Measurements from ENCODE around the gene SIT1. TPM values are rescaled to one million over a fixed set of nuclear protein-coding genes. Genes with fewer than 3 reads are reported as not detected.
A peak's percentile ranks its signal among the peaks of the same experiment; 100 is the strongest.

The SIT1 gene
- total RNA-seq, 2 donors from 2014 or later, result 0.68 TPM; not detected in 1

- DNase-seq (ENCODE audit: low spot score) (no peak), ATAC-seq (ENCODE audit: insufficient number of reproducible peaks, low FRiP score, low read depth) (peak; percentile 54)
- H3K4me1 ChIP-seq (ENCODE audit: control insufficient read depth in 1 of 2, low read depth in 2 of 2), result peaks cover 24 to 48% of the 10 kb centered on the region in 2 donors
- H3K9me3 ChIP-seq, result no peaks in the 10 kb centered on the region
- H3K27me3 ChIP-seq (replicated peaks; ENCODE audit: insufficient read depth), result no peaks in the 10 kb centered on the region
- peaks cover 13% of the 10 kb centered on the region for H3K36me3 ChIP-seq
- TF ChIP-seq CTCF (IDR thresholded peaks at IDR 0.05), result no peak
- peak overlapping the region; percentile 88 to 89 for H3K27ac ChIP-seq
- peak overlapping the region; percentile 90 for H3K4me3 ChIP-seq
These were observed 47.2 kb downstream of the SIT1 start for GRCh38 chr9:35603506-35603985.

GRCh38 chr9:35599763-35600604 lies 50.7 kb downstream of the SIT1 start:
- TF ChIP-seq CTCF (IDR thresholded peaks at IDR 0.05), result no peak
- H3K9me3 ChIP-seq, result no peaks in the 10 kb centered on the region
- no peaks in the 10 kb centered on the region for H3K36me3 ChIP-seq
- DNase-seq (ENCODE audit: low spot score), result no peak
- H3K27ac ChIP-seq, result peak overlapping the region; percentile 38 to 51
- H3K4me1 ChIP-seq (ENCODE audit: control insufficient read depth in 1 of 2, low read depth in 2 of 2), result peaks cover 14 to 40% of the 10 kb centered on the region in 2 donors
- no peak overlapping the region for H3K4me3 ChIP-seq
- ATAC-seq (ENCODE audit: insufficient number of reproducible peaks, low FRiP score, low read depth), result no peak
- no peaks in the 10 kb centered on the region for H3K27me3 ChIP-seq (replicated peaks; ENCODE audit: insufficient read depth)

Other genes starting within 250 kb of the SIT1 start
- gene RUSC2, start 160.8 kb downstream of the SIT1 start, total RNA-seq, result 100 to 1,000 TPM in 1 of 2 donors, 10 to 100 TPM in 1; 89.8 to 124 TPM
- 10 to 100 TPM; 64.5 to 69.9 TPM for gene TESK1, start 45.7 kb downstream of the SIT1 start, total RNA-seq
- gene CD72, start 32.5 kb downstream of the SIT1 start, total RNA-seq, result 1 to 10 TPM; 2.2 to 9.9 TPM
- 1,000 to 10,000 TPM; 1,550 to 5,543 TPM for gene RMRP, start 7.1 kb upstream of the SIT1 start, total RNA-seq
- gene CCDC107, start 7.4 kb upstream of the SIT1 start, total RNA-seq, result 10 to 100 TPM; 75.2 to 92.2 TPM
- gene ARHGEF39, start 14.3 kb upstream of the SIT1 start, total RNA-seq, result 1 to 10 TPM in 1 of 2 donors, under 1 TPM in 1; 0.54 to 1.2 TPM
- 10 to 100 TPM in 1 of 2 donors, not detected in 1; 10.7 TPM for gene CA9, start 23.0 kb upstream of the SIT1 start, total RNA-seq
- 1,000 to 10,000 TPM; 4,158 to 5,700 TPM for gene TPM2, start 39.0 kb upstream of the SIT1 start, total RNA-seq
- gene TLN1, start 81.3 kb upstream of the SIT1 start, total RNA-seq, result 1,000 to 10,000 TPM in 1 of 2 donors, 100 to 1,000 TPM in 1; 889 to 1,019 TPM
- gene CREB3, start 81.7 kb upstream of the SIT1 start, total RNA-seq, result 10 to 100 TPM; 46.0 to 62.4 TPM
- gene GBA2, start 98.3 kb upstream of the SIT1 start, total RNA-seq, result 100 to 1,000 TPM in 1 of 2 donors, 10 to 100 TPM in 1; 75.8 to 115 TPM
- gene RGP1, start 98.4 kb upstream of the SIT1 start, total RNA-seq, result 10 to 100 TPM; 23.0 to 24.5 TPM
- gene MSMP, start 103.3 kb upstream of the SIT1 start, total RNA-seq, result not detected
- 10 to 100 TPM; 30.8 to 38.2 TPM for gene NPR2, start 140.7 kb upstream of the SIT1 start, total RNA-seq
- gene SPAG8, start 161.3 kb upstream of the SIT1 start, total RNA-seq, result 1 to 10 TPM in 1 of 2 donors, under 1 TPM in 1; 0.21 to 5.7 TPM
- 10 to 100 TPM; 18.4 to 45.4 TPM for gene HINT2, start 164.1 kb upstream of the SIT1 start, total RNA-seq
- not detected for gene FAM221B, start 177.8 kb upstream of the SIT1 start, total RNA-seq
- 10 to 100 TPM; 14.6 to 24.2 TPM for gene TMEM8B, start 178.3 kb upstream of the SIT1 start, total RNA-seq
- not detected for gene OR13J1, start 219.5 kb upstream of the SIT1 start, total RNA-seq

Data from thoracic aorta (tissue), 2 donors.